IMR-90 (cell line): ENCODE data around the gene ADAMTS14.
"Not testable (repeated sequence)": the region's sequence is repeated elsewhere in the genome, so short reads cannot be mapped to it uniquely, and the experiment has no call there.

ENCODE experiments used
- BHLHE40 ChIP-seq: fragments of 150-350 bp; IDR thresholded peaks from 2 replicates; pipeline ENCODE4 v1.6.1; 2016; ENCODE audit warnings: mild to moderate bottlenecking, low read depth, low read length
- CEBPB ChIP-seq: IDR thresholded peaks from 2 replicates; pipeline ENCODE4 v1.6.1; 2012; ENCODE audit warnings: low read depth, low read length, improper control_type of control experiment
- CHD1 ChIP-seq: IDR thresholded peaks from 2 replicates; pipeline ENCODE4 v1.6.1; 2012; ENCODE audit warnings: low read depth, low read length, improper control_type of control experiment
- CTCF ChIP-seq: conservative IDR thresholded peaks from 2 replicates; pipeline ENCODE4 v1.5.1; 2012; ENCODE audit warnings: mild to moderate bottlenecking, low read depth, low read length, improper control_type of control experiment
- ELK1 ChIP-seq: fragments of 150-350 bp; IDR thresholded peaks from 2 replicates; pipeline ENCODE4 v1.6.1; 2016; ENCODE audit warnings: low read depth, mild to moderate bottlenecking, low read length, moderate library complexity, borderline replicate concordance
- FOS ChIP-seq: fragments of 150-350 bp; IDR thresholded peaks from 2 replicates; pipeline ENCODE4 v1.6.1; 2016; ENCODE audit warnings: low read depth, low read length
- MAFK ChIP-seq: IDR thresholded peaks from 2 replicates; pipeline ENCODE4 v1.6.1; 2012; ENCODE audit warnings: low read depth, low read length, improper control_type of control experiment
- MAZ ChIP-seq: IDR thresholded peaks from 2 replicates; pipeline ENCODE4 v1.6.1; 2012; ENCODE audit warnings: low read depth, mild to moderate bottlenecking, low read length, improper control_type of control experiment, moderate library complexity, borderline replicate concordance
- MXI1 ChIP-seq: IDR thresholded peaks from 2 replicates; pipeline ENCODE4 v1.6.1; 2012; ENCODE audit warnings: low read depth, mild to moderate bottlenecking, low read length, moderate library complexity, borderline replicate concordance
- POLR2A ChIP-seq: IDR thresholded peaks from 2 replicates; pipeline ENCODE4 v1.6.1; 2012; ENCODE audit warnings: mild to moderate bottlenecking, low read depth, low read length
- RCOR1 ChIP-seq: IDR thresholded peaks from 2 replicates; pipeline ENCODE4 v1.6.1; 2012; ENCODE audit warnings: mild to moderate bottlenecking, low read length, improper control_type of control experiment; ENCODE audit not compliant: insufficient replicate concordance
- RFX5 ChIP-seq: IDR thresholded peaks from 2 replicates; pipeline ENCODE4 v1.8.0; 2012; ENCODE audit warnings: low read depth, mild to moderate bottlenecking, low read length, moderate library complexity
- SMC3 ChIP-seq: fragments of 150-350 bp; IDR thresholded peaks from 2 replicates; pipeline ENCODE4 v1.6.1; 2016; ENCODE audit warnings: low read depth, mild to moderate bottlenecking, antibody characterized with exemption, low read length, moderate library complexity
- USF2 ChIP-seq: fragments of 150-350 bp; IDR thresholded peaks from 2 replicates; pipeline ENCODE4 v1.6.1; 2017; ENCODE audit warnings: mild to moderate bottlenecking, antibody characterized with exemption, low read length, low read depth

GRCh38 chr10:70644959-70645358, 27.3 kb upstream of the ADAMTS14 start:
- not testable (repeated sequence) for TF ChIP-seq CTCF, POLR2A, USF2, MAFK, MXI1, SMC3, MAZ, CEBPB, FOS, RFX5, ELK1, CHD1, RCOR1, BHLHE40
